Globus pallidus (tissue), 1 donor: ENCODE data around the gene TMEM127.

Source experiments
- DNase-seq: peaks from one replicate; pipeline ENCODE4 v3.0.0-alpha.2; 2015; ENCODE audit warnings: low spot score

The TMEM127 gene

GRCh38 chr2:96204836-96205624 is 60.8 kb downstream of the TMEM127 start:
- DNase-seq: peak; percentile 90

- no peak for DNase-seq
Measured at GRCh38 chr2:96203130-96204028, 62.4 kb downstream of the TMEM127 start.

GRCh38 chr2:96202152-96202854 is 63.5 kb downstream of the TMEM127 start:
- DNase-seq: no peak

GRCh38 chr2:96201338-96201737 is 64.5 kb downstream of the TMEM127 start:
- no peak for DNase-seq

- no peak for DNase-seq
Measured at GRCh38 chr2:96198921-96199320, 66.9 kb downstream of the TMEM127 start.
